ENCODE data around the gene TMEM63A.
"Not testable (repeated sequence)": the region's sequence is repeated elsewhere in the genome, so short reads cannot be mapped to it uniquely, and the experiment has no call there.

TMEM63A gene

GRCh38 chr1:225843426-225843795, 38.8 kb downstream of the TMEM63A start:
- DNase-seq, result no peak

GRCh38 chr1:225842788-225843425, 39.3 kb downstream of the TMEM63A start:
- DNase-seq, result no peak

DNA sequence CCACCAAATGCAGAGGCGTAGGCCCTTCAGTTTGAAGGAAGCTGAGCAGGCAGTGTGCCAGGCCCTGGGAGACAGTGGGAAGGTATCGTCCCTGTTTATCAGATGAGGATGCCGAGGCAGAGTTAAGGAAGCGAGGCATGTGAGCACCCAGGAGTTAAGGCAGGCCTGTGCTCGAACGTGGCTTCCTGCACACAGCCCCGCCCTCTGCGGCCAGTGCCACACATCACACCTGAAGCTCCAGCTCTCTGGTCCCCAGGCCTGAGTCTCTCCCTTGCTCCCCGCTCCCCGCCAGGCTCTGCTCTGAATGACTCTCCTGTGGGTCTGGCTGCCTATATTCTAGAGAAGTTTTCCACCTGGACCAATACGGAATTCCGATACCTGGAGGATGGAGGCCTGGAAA, 40.1 kb downstream of the TMEM63A start:
- DNase-seq, result no peak

GRCh38 chr1:225840713-225841112, 41.5 kb downstream of the TMEM63A start:
- no peak for DNase-seq

- DNase-seq, result no peak
Observed at GRCh38 chr1:225840223-225840610, 42.0 kb downstream of the TMEM63A start.

DNA sequence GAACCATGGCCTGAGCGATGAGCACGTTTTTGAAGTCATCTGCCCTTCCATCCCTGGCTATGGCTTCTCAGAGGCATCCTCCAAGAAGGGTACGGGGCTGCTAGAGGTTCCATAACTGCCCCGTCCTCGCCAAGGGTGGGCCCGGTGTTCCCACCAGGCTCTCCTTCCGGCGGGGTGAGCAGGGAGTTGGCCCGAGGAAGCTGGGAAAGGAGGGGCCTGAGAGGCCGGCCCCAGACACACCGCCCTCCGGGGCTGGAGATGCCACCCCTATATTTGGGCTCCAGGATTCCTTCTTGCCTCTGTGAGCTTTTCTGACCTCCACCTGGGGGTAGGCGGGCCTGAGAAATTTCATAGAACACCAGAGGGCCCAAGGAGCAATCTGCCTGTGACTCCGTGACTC, 43.4 kb downstream of the TMEM63A start:
- no peak for DNase-seq

- not testable (repeated sequence) for DNase-seq
Observed at GRCh38 chr1:225836296-225836695, 45.9 kb downstream of the TMEM63A start.

GRCh38 chr1:225835856-225836255, 46.3 kb downstream of the TMEM63A start:
- no peak for DNase-seq

DNA sequence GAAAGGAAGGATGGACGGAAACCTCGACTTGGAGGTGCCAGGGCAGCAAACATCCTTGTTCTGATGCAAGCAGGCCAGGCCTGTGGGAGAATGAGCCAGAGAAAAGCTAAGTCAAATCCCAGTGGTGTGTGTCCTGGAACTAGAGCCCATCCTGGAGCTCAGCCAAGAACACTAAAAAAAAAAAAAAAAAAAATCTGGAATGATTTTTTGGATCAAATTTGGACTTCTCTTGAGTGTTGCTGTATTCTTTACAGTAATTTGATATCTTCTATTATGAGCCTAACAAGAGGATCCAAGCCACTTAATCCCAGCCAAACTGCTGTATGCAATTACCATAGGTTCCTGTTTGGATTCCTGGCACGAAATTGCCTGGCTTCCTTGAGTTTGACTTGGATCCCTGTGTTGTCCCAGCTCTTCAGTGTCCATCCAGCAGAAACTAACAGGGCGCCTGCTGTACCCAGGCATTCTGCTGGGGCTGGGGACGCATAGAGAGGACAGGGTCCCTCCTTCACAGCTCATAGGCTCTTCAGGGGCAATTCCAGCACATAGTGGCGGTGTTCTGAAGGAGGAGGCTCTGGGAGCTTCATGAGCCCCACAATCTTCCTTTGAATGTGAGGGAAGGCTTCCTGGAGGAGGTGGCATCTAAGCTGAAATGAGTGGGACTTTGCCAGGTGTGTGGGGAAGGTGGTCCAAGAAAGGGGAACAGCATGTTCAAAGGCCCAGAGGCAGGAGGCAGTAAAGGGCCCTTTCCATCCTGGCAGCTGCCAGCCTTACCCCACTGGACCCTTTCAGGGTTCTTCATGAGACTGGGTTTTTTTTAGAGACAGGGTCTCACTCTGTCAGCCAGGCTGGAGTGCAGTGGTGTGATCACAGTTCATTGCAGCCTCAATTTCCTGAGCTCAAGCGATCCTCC, 47.5 kb downstream of the TMEM63A start:
- DNase-seq, result no peak

DNA sequence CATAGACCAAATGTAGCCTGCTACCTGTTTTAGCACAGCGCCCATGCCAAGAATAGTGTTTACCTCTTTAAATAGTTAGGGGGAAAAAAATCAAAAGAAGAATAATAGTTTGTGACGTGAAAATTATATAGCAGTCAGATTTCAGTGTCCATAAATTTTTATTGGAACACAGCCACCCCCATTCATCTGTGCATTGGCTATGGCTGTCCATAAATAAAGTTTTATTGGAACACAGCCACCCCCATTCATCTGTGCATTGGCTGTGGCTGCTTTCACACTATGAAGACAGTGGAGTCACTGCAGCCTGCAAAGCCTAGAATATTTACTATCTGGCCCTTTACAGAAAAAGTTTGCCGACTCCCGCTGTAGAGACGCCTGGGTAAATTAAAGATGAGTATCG, 51.3 kb downstream of the TMEM63A start:
- no peak for DNase-seq

DNA sequence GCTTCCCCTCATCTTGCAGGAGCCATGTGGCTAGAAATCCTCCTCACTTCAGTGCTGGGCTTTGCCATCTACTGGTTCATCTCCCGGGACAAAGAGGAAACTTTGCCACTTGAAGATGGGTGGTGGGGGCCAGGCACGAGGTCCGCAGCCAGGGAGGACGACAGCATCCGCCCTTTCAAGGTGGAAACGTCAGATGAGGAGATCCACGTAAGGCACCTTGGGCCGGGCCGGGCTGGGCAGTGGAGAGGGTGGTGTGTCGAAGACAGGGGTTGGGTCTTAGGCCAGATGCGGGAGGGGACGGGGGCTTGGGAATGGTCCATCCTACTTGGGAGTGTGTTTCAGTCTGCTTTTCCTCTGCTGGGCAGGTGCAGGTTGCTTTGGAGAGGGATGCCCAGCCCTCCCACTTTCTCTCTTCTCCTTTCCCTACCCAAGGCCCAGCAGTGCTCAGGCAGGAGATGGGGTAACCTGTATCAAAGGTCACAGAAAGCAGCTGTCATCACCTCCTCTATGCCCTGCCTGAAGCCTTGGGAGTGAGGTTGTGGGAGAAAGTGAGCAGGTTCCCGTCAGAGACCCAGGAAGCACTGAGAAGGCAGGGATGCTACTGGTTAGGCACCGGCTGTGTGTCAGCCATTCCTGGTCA, 53.4 kb downstream of the TMEM63A start:
- no peak for DNase-seq

DNA sequence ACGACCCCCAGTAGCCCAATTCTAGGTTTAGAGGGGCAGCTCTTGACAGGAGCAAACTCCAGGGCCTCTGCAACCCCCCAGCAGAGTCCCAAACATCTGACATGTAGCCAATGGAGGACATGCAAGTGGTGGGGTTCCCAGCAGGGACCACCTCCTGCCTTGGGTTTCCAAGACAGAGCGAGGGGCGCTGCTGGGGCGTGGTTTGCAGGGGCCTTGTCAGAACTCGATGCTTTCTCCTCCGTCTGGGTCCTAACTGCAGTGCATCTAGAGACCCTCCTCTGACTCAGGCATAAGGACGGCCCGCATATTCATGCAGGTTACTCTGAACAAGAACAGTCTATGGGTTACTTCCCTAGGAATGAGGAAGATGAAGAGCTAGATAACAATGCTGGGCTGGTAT, 55.1 kb downstream of the TMEM63A start:
- no peak for DNase-seq

GRCh38 chr1:225825607-225826007, 56.6 kb downstream of the TMEM63A start:
- DNase-seq, result no peak

- DNase-seq, result no peak
Observed at GRCh38 chr1:225825078-225825477, 57.1 kb downstream of the TMEM63A start.

DNA sequence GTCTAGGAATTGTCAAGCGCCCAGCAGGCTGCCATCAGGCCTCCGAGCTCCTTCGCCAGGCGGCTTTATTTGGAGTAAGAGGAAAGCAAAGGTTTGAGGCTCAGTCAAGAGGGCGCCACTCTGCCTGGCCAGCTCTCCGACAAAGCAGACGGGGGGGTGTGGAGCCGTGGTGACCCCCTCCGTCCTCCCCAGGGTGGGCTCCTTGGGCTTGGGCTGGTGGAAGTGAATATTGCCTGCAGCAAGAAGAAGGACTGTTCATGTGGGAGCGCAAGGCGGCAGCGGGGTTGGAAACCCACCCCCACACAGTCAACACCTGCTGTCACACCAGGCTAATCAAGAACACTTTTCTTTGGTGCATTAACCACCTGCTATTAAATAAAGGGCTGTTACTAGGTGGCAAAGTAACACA, 57.6 kb downstream of the TMEM63A start:
- no peak for DNase-seq

DNA sequence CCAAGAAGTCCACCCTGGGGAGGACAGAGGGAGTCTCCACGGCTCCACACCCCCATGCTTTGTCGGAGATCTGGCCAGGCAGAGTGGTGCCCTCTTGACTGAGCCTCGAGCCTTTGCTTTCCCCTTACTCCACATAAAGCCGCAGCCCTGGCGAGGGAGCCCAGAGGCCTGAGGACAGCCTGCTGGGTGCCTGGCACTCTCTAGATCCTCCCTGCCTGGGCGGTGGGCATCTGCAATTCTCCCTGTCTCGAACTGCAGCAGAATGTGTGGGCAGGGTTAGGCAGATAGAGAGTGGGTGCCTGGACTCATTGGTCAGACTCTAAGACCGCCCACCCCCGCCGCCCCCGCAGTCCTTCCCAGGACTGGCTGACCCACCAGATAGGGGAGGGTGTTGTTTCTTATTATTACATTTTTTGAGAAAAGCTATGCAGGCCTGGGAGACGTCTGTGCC, 58.3 kb downstream of the TMEM63A start:
- no peak for DNase-seq

DNA sequence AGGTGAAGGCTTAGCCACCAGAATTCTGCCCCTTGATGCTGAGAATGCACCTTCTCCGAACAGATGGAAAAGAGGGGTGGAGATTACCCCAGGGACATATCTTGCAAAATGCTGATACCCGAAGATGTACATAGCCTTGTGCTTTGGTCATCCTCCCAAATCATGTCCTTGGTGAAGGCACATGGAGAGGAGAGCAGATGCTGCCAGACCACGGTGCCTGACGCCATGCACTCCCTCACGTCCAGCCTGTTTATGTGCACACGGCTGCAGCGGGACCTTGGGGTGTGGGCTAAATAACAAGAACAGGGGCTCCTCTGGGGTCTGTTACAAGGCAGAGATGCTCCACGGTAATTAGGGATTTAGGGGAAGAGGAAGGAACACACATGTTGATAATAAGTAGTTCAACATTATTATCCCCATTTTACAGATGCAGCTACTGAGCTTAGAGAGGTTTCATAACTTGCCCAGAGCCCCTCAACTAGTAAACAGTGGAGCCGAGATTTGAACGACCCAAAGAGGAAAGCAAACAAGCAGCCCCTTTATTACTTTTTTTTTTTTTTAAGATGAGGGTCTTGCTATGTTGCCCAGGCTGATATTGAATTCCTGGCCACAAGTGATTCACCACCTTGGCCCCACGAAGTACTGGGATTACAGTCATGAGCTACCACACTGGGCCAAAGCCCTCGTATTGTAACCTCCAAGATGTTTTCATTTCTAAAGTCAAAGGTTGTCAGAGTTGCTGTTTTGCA, 59.4 kb downstream of the TMEM63A start:
- no peak for DNase-seq

- no peak for DNase-seq
Observed at GRCh38 chr1:225820522-225821120, 61.6 kb downstream of the TMEM63A start.

DNA sequence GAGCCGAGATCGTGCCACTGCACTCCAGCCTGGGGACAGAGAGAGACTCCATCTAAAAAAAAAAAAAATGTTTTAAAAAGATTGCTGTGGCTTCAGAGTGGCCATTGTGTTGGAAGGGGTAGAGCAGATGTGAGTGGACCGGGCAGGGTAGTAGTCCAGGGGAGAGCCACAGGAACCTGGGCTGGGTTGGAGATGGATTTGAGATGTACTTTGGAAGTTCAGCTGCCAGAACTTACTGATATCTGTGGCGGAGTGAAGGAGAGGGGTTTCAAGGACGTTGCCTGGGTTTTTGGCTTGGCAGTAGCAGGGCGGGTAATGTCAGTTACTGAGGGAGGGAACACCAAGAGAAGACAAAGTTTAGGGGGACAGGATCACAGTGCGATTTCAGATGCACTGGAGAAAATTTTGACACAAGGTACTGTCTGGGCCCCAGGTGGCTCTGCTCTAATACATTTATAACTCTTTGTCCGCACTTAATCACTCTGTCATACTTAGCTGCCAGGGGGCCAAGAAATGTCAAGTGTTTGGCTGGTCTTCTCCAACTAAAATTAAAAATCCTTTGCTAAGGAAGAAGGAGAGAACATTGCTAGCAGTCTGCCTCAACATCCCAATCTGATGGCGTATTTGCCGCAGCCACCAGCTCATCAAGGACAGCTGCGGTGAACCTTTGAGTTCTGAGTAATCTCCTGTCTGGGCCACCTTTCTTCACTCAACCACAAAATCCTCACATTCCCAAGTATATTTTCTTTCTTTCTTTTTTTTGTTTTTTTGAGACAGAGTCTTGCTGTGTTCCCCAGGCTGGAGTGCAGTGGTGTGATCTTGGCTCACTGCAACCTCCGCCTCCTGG, 62.6 kb downstream of the TMEM63A start:
- DNase-seq, result no peak

DNA sequence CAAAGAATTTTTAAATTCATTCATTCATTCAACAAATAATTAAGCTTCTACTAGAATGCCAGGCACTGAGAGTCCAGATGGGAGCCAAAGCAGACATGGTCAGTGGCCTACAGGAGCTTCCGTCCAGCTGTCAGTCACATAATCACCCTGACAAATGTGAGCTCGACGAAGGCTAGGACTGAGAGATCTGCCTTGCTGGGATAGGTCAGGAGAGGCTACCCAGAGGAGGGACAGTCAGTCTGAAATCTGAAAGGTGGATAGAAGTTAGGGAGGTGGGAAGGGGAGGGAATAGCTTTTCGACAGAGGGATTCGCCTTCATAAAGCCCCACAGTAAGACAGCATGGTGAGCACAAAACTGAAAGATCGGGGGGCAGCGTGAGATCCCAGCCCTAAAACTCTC, 64.0 kb downstream of the TMEM63A start:
- DNase-seq, result no peak

DNA sequence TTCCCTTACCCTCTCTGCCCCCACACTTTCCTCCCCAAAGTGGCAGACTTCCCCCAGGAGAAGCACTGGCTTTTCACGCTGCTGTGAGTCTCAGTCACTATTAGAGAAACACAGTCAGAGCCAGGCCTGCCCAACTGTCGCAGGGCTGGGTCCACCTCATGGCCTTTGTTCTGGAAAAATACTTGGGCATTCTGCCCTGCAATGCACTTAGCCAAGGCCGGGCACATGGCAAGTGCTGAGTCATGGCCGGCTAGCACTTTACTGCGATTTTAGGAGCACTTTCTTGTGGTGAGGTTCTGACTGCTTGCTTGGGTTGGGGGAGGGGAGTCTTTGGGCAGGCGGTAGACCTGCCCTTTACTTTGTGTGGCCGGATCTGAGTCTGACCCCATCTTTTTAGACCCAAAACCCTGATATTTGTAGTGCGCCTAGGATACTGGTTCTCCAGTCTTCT, 64.5 kb downstream of the TMEM63A start:
- DNase-seq, result no peak

Measured in T-helper 9 cell (primary cell).